Sigmoid colon (tissue), 4 donors: Measurements from ENCODE around the gene CEBPB.
"Not testable (repeated sequence)": the region's sequence is repeated elsewhere in the genome, so short reads cannot be mapped to it uniquely, and the experiment has no call there.

Source experiments
- POLR2A ChIP-seq, 2 donors: fragments of 450-650 bp; IDR thresholded peaks; one replicate each; pipeline ENCODE4 v1.6.1; 2016; ENCODE audit warnings: antibody characterized with exemption in 2 of 2, mild to moderate bottlenecking in 2 of 2, moderate library complexity in 2 of 2
- POLR2AphosphoS5 ChIP-seq, 4 donors: sonication (generic); formaldehyde crosslinking; IDR thresholded peaks; one replicate each; pipeline ENCODE4 v1.6.1; 2017; ENCODE audit warnings: antibody characterized with exemption in 4 of 4
- TF ChIP-seq, protein P1 (sequence below), 4 experiments: fragments of 450-650 bp in 3 of 4; fragments of 200-600 bp in 1 of 4; IDR thresholded peaks; one replicate each; pipeline ENCODE4 v1.5.1; 2016 to 2019; ENCODE audit warnings: antibody characterized with exemption in 4 of 4, mild to moderate bottlenecking in 3 of 4, moderate library complexity in 2 of 4

DNA sequence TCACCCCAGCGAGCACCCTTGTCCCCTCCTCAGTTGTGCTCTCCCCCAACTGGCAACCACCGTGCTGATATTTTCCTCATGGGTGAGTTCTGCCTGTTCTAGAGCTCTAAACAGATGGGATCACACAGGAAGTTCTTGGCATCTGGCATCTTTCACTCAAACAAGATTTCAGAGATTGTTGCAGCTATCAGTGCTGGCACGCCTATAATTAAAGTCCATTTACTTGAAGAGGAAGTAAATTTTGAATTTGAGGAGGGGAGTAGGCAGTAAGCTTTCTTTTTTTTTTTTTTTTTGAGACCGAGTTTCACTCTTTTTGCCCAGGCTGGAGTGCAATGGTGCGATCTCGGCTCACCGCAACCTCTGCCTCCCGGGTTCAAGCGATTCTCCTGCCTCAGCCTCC is 12.0 kb upstream of the CEBPB start:
- TF ChIP-seq, protein P1, sequence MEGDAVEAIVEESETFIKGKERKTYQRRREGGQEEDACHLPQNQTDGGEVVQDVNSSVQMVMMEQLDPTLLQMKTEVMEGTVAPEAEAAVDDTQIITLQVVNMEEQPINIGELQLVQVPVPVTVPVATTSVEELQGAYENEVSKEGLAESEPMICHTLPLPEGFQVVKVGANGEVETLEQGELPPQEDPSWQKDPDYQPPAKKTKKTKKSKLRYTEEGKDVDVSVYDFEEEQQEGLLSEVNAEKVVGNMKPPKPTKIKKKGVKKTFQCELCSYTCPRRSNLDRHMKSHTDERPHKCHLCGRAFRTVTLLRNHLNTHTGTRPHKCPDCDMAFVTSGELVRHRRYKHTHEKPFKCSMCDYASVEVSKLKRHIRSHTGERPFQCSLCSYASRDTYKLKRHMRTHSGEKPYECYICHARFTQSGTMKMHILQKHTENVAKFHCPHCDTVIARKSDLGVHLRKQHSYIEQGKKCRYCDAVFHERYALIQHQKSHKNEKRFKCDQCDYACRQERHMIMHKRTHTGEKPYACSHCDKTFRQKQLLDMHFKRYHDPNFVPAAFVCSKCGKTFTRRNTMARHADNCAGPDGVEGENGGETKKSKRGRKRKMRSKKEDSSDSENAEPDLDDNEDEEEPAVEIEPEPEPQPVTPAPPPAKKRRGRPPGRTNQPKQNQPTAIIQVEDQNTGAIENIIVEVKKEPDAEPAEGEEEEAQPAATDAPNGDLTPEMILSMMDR (IDR thresholded peaks at IDR 0.05) = not testable (repeated sequence)
- TF ChIP-seq POLR2AphosphoS5, POLR2A (IDR thresholded peaks at IDR 0.05): not testable (repeated sequence)
